ENCODE measurements around the gene SLC5A3.

The SLC5A3 gene

DNA sequence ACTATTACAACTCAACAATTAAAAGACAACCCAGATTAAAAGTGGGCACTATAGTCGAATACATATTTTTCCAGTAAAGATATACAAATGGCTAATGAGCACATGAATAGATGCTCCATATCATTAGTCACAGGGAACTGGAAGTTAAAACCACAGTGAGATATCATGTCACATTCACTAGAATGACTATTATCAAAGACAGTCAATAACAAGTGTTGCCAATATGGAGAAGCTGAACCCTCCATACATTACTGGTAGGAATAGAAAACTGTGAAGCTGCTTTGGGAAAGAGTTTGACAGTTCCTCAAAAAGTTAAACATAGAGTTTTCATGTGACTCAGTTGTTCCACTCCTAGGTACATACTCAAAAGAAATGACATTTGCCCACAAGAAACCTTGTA is 30.6 kb upstream of the SLC5A3 start:
- no peak for TF ChIP-seq ZNF8 (CRISPR knock-in tag; IDR thresholded peaks at IDR 0.05)
- TF ChIP-seq ZFP3 (CRISPR knock-in tag; IDR thresholded peaks at IDR 0.05) = no peak
- TF ChIP-seq ISL1 (CRISPR knock-in tag; IDR thresholded peaks at IDR 0.05) = no peak
- no peak for TF ChIP-seq OSR1 (CRISPR knock-in tag; IDR thresholded peaks at IDR 0.05)
- no peak for TF ChIP-seq RARB (CRISPR knock-in tag; IDR thresholded peaks at IDR 0.05)
- no peak for TF ChIP-seq TSHZ2 (CRISPR knock-in tag; IDR thresholded peaks at IDR 0.05)
- no peak for TF ChIP-seq ZNF565 (CRISPR knock-in tag; conservative IDR thresholded peaks at IDR 0.05; ENCODE audit: low read depth)
- TF ChIP-seq SNAI2 (CRISPR knock-in tag; IDR thresholded peaks at IDR 0.05) = no peak
- TF ChIP-seq PPARA (CRISPR knock-in tag; IDR thresholded peaks at IDR 0.05; ENCODE audit: borderline replicate concordance) = no peak
- TF ChIP-seq GLIS3 (CRISPR knock-in tag; IDR thresholded peaks at IDR 0.05) = no peak
- no peak for TF ChIP-seq BACH2 (CRISPR knock-in tag; IDR thresholded peaks at IDR 0.05; ENCODE audit: borderline replicate concordance)
- no peak for TF ChIP-seq POU6F1 (CRISPR knock-in tag; IDR thresholded peaks at IDR 0.05; ENCODE audit: borderline replicate concordance, low read depth)
- no peak for TF ChIP-seq ZC3H10 (CRISPR knock-in tag; IDR thresholded peaks at IDR 0.05)
- TF ChIP-seq TOX (CRISPR knock-in tag; IDR thresholded peaks at IDR 0.05; ENCODE audit: borderline replicate concordance) = no peak
- no peak for ATAC-seq

GRCh38 chr21:34043333-34043732 is 30.0 kb upstream of the SLC5A3 start:
- ATAC-seq = no peak

DNA sequence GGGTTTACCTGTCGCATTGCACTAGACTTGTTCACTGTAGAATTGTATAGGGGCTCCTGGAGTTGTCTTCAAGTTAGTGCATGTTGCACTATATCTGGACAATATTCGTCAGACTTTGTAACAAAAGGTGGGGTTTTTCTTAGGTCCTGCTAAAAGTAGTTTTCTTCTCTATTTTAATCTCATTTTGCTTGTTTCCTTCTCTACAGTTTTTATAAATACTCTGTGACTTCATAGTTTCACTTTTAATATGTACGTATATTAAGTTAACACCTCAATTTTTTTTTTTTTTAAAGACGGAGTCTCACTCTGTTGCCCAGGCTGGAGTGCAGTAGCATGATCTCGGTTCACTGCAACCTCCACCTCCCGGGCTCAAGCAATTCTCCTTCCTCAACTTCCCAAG is 26.5 kb upstream of the SLC5A3 start:
- TF ChIP-seq ZC3H10 (CRISPR knock-in tag; IDR thresholded peaks at IDR 0.05) (no peak), ESRRG (CRISPR knock-in tag; IDR thresholded peaks at IDR 0.05) (no peak), CSDC2 (CRISPR knock-in tag; IDR thresholded peaks at IDR 0.05) (no peak), ZNF70 (CRISPR knock-in tag; IDR thresholded peaks at IDR 0.05) (no peak), SNAI2 (CRISPR knock-in tag; IDR thresholded peaks at IDR 0.05) (no peak), GLIS3 (CRISPR knock-in tag; IDR thresholded peaks at IDR 0.05) (no peak), TSHZ2 (CRISPR knock-in tag; IDR thresholded peaks at IDR 0.05) (no peak), TCF4 (CRISPR knock-in tag; IDR thresholded peaks at IDR 0.05; ENCODE audit: borderline replicate concordance) (no peak), ISL1 (CRISPR knock-in tag; IDR thresholded peaks at IDR 0.05) (no peak), ZNF8 (CRISPR knock-in tag; IDR thresholded peaks at IDR 0.05) (no peak), ZFP3 (CRISPR knock-in tag; IDR thresholded peaks at IDR 0.05) (no peak), ARNTL (CRISPR knock-in tag; IDR thresholded peaks at IDR 0.05; ENCODE audit: borderline replicate concordance, low read depth) (no peak), POU6F1 (CRISPR knock-in tag; IDR thresholded peaks at IDR 0.05; ENCODE audit: borderline replicate concordance, low read depth) (no peak), RARB (CRISPR knock-in tag; IDR thresholded peaks at IDR 0.05) (no peak), ZNF565 (CRISPR knock-in tag; conservative IDR thresholded peaks at IDR 0.05; ENCODE audit: low read depth) (no peak), TOX (CRISPR knock-in tag; IDR thresholded peaks at IDR 0.05; ENCODE audit: borderline replicate concordance) (no peak), BACH2 (CRISPR knock-in tag; IDR thresholded peaks at IDR 0.05; ENCODE audit: borderline replicate concordance) (no peak)
- TF ChIP-seq, protein P1, sequence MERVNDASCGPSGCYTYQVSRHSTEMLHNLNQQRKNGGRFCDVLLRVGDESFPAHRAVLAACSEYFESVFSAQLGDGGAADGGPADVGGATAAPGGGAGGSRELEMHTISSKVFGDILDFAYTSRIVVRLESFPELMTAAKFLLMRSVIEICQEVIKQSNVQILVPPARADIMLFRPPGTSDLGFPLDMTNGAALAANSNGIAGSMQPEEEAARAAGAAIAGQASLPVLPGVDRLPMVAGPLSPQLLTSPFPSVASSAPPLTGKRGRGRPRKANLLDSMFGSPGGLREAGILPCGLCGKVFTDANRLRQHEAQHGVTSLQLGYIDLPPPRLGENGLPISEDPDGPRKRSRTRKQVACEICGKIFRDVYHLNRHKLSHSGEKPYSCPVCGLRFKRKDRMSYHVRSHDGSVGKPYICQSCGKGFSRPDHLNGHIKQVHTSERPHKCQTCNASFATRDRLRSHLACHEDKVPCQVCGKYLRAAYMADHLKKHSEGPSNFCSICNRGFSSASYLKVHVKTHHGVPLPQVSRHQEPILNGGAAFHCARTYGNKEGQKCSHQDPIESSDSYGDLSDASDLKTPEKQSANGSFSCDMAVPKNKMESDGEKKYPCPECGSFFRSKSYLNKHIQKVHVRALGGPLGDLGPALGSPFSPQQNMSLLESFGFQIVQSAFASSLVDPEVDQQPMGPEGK (CRISPR knock-in tag; IDR thresholded peaks at IDR 0.05; ENCODE audit: borderline replicate concordance) = no peak
- TF ChIP-seq, protein P2, sequence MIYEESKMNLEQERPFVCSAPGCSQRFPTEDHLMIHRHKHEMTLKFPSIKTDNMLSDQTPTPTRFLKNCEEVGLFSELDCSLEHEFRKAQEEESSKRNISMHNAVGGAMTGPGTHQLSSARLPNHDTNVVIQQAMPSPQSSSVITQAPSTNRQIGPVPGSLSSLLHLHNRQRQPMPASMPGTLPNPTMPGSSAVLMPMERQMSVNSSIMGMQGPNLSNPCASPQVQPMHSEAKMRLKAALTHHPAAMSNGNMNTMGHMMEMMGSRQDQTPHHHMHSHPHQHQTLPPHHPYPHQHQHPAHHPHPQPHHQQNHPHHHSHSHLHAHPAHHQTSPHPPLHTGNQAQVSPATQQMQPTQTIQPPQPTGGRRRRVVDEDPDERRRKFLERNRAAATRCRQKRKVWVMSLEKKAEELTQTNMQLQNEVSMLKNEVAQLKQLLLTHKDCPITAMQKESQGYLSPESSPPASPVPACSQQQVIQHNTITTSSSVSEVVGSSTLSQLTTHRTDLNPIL (CRISPR knock-in tag; IDR thresholded peaks at IDR 0.05; ENCODE audit: low read depth) = no peak
- ATAC-seq = no peak

More at GRCh38 chr21:34043333-34043732, 30.0 kb upstream of the SLC5A3 start:
- TF ChIP-seq ZFP3 (CRISPR knock-in tag; IDR thresholded peaks at IDR 0.05) = no peak
- no peak for TF ChIP-seq RARB (CRISPR knock-in tag; IDR thresholded peaks at IDR 0.05)
- no peak for TF ChIP-seq ARNTL (CRISPR knock-in tag; IDR thresholded peaks at IDR 0.05; ENCODE audit: borderline replicate concordance, low read depth)
- TF ChIP-seq SNAI2 (CRISPR knock-in tag; IDR thresholded peaks at IDR 0.05) = no peak
- TF ChIP-seq ZNF70 (CRISPR knock-in tag; IDR thresholded peaks at IDR 0.05) = no peak
- TF ChIP-seq CSDC2 (CRISPR knock-in tag; IDR thresholded peaks at IDR 0.05) = no peak
- TF ChIP-seq TCF4 (CRISPR knock-in tag; IDR thresholded peaks at IDR 0.05; ENCODE audit: borderline replicate concordance) = no peak
